IPS-18c (cell line): ENCODE data around the gene SEMA3C.

Experiments used
- H3K4me3 ChIP-seq: 2 replicates; pipeline ENCODE4 v1.7.0; 2013; ENCODE audit warnings: low read depth, mild to moderate bottlenecking, low read length, moderate library complexity; ENCODE audit not compliant: insufficient read depth
- H3K9me3 ChIP-seq: one replicate; pipeline ENCODE4 v1.6.1; 2013; ENCODE audit warnings: mild to moderate bottlenecking, low read length, moderate library complexity; ENCODE audit not compliant: control insufficient read depth, insufficient read depth

SEMA3C gene

DNA sequence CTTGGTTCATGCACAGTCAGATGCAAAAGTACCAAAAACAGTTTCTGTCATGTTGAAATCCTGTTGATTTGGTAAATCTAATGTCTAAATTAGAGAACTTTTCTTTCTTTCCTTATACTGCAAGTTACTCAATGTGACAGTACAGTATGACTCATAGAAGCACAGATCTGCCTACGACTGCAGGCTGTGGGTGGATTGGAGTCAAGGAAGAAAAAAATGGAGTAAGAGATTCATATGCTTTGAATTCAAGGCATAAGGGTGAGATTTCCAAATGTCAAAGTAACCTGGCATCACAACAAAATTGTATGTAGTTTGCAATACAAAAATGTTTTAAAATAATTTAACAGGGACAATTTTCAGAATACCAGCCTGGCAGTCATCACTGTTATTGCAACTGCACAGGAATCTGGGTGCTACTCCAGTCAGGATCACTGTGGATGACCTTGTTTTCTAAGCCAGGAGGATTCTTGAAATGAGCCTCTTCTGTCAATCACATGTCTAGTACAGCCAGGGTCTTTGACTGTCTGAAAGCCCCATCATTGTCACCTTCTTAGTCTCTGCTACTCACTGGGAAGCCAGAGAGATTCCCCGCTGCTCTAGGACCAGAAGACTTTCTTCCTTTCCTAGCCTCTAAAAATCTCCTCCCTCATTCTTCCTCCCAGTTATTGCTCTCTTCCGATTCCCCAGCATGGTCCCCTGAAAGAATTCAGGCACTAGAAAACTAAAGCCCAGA, 196.8 kb downstream of the SEMA3C start:
- Histone ChIP-seq H3K9me3 (no peaks in the 10 kb centered on the region), H3K4me3 (no peak overlapping the region)

DNA sequence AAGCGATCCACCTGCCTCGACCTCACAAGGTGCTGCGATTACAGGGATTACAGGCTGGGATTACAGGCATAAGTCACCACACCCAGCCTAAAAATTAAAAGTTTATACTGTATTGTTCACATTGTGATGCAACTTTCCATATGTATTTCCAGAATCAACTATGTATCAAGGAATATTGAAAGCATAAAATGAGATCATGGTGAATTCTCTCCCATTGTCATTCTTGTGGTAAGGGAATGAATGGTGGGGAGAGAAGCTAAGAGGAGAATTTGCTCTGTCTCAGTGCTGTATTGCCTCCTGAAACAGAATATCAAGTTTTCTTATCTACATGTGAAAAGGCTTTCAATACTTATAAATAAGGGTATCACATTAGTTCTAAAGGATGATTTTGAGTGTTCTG, 198.7 kb downstream of the SEMA3C start:
- H3K4me3 ChIP-seq, result no peak overlapping the region
- H3K9me3 ChIP-seq, result no peaks in the 10 kb centered on the region

DNA sequence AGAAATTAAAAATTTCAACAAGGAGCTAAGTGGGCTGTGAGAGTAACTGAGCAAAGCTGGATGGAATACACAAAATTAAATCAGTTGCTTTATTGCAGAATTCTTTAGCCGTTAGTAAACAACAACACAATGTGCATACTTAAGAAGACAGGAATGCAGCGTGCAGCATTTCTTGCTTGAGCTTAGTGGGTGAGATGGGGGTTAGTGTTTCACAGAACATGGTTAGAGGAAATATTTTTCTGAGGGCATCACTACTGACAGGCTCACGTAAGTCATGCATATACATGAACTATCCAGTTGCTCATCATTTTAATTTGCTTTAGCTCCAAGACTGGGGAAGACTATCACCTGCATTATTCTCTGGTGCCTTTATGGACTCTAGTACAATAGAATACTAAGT, 199.6 kb downstream of the SEMA3C start:
- Histone ChIP-seq H3K4me3 (no peak overlapping the region), H3K9me3 (no peaks in the 10 kb centered on the region)

DNA sequence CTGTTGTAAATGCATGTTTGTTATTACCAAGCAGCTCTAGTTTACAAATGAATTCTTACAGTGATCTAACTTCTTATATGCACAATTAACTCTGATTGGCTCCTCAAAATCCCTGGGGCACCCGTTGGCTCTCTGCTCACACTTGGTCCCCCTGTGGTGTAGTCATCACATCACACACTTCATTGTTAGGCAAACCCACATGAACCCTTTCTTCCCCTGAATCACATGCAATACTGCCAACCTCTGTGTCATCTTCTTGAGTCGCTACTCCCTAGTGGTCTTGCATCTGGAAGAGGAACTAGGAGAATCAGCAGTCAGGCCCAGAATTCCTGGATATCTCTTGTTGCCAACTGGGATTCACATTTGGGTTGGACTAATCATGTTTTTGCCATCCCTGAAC, 207.3 kb downstream of the SEMA3C start:
- Histone ChIP-seq H3K4me3 (no peak overlapping the region), H3K9me3 (no peaks in the 10 kb centered on the region)

DNA sequence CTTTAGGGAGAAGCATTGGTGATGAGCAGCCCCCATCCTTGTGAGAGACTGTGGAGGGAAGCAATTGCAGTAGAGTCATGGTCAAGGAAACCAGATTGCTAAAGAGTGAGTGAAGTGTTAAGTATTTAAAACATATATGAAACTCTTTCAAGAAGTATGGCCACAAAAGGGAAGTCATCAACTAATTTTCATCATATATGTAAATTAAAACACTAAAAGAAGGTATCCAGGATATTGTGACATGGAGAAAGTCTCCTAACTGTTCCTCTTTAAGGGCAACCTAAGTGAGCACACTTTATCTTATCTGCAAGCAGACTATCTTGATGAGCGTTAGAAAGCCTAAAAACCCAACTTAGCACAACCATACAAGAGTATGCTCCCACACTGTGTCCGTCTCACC, 210.7 kb downstream of the SEMA3C start:
- no peaks in the 10 kb centered on the region for H3K9me3 ChIP-seq
- no peak overlapping the region for H3K4me3 ChIP-seq

DNA sequence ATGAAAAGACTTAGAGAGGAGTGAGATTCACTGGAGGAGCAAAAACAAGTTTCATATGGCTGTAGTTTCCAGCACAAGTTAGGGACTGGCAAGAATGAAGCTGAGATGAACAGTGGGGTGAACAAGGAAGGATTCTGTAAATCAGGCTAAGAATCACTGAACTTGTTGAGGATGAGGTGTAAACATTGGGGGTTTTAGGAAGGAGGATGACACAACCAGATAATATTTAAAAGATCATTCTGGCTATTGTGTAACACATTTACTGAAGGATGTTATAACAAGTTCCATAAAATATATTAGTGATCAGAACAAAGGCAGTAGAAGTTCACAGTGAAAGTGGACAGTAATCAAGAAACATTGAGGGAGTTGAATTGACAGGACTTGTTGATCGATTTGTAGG, 211.5 kb downstream of the SEMA3C start:
- Histone ChIP-seq H3K9me3 (no peaks in the 10 kb centered on the region), H3K4me3 (no peak overlapping the region)

DNA sequence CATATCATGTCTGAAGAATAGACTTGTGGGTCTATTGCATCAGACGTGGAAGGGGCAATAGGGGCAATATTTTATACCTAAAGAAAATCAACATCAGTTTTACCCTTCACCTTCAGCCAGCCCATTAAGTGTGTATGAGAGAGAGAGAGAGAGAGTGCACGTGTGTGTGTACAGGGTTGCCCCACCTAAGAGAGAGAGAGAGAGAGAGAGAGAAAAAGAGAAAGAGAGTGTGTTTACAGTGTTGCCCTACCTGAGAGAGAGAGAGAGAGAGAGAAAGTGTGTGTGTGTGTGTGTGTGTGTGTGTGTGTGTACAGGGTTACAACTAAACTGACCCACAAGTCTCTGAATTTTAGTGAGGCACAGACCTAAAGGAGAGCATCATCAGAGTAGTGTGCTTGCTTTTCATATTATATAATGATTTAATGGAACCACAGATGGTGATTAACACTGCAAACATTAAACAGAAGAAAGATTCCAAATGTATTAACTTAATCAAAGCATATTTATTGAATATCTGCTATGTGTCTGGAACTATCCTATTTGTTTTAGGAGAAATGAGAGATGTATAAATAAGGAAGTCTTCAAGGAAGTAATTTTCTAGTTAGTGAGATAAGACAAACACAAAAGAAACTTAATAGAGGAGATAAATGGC, 213.6 kb downstream of the SEMA3C start:
- H3K4me3 ChIP-seq, result no peak overlapping the region
- H3K9me3 ChIP-seq, result no peaks in the 10 kb centered on the region

DNA sequence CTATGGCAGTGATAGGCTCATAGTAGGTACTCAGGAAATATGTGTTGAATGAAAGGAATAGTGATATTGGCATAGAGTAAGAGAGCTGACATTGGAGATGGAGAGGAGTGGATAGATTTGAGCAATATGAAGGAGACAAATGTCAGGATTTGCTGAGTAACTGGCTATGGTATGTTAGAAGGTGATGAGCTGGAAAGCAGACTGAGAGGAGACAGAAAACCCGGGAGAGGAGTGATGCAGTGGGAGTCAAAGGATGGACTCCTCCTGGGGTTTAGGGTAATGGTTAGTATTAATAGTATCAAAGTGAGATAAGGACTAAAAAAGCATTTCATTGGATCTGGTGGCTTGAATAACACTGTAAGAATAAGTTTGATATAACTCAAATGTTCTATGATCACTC, 215.6 kb downstream of the SEMA3C start:
- H3K9me3 ChIP-seq, result no peaks in the 10 kb centered on the region

DNA sequence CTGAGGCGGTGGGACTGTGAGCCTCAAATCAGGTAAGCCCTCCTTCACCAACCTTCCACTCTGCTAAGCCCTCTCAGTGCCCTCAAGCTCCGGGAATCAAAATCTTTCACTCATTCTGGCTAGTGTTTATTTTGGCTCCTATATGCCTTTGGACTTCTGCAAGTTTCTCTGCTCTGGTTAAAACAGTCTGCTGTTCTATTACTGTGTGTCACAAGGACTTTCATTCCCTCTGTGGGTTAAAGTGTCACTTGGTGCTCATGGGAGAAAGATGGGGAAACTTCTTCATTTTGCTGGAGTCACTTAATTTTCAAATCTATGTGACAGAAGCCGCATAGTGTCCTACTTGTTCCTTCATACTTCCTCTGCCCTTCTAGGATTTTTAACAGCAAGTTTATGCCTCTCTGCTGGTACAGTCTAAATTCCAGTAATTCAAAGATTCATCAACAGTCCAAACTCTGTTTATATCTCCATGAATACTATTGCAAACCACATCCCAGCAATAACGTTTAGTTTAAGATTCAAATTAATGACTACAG, 219.1 kb downstream of the SEMA3C start:
- no peak overlapping the region for H3K4me3 ChIP-seq

More for the DNA sequence above, 215.6 kb downstream of the SEMA3C start:
- no peak overlapping the region for H3K4me3 ChIP-seq

DNA sequence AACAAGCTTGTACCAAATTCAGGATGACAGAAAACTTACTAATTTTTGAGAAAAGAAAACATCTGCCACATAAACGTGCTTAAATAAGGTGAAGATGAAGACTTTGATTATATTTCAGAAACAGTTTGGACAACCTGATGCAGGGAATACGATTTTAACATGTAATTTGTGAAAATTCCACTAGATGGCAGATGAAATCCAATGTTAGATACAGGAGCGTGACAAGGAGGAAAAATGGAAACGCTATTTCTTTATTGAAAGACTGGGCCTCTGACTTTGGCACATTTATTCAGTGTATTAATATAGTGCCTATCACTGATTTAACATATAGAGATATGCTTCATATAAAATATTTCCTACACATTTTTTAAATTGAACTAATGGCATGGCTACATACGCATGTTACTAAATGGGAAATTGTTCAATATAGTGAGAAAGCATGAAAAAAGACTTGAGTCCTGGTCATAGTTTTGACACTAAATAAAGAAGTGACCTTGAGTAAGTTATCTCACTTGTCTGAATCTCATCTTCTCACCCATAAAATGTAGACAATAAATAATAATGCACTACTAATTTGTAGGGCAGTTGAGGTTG, 219.7 kb downstream of the SEMA3C start:
- H3K9me3 ChIP-seq, result peaks cover 4% of the 10 kb centered on the region
- H3K4me3 ChIP-seq, result no peak overlapping the region

More for the DNA sequence above, 219.1 kb downstream of the SEMA3C start:
- peaks cover 2% of the 10 kb centered on the region for H3K9me3 ChIP-seq
